GM12878 (cell line): Measurements from ENCODE around the gene TMEM232. TPM values are rescaled to one million over a fixed set of nuclear protein-coding genes. Genes with fewer than 3 reads are reported as not detected.

Experiments used
- ATAC-seq: fragments of 200-7000 bp; cut with Tn5 transposase; 3 replicates; pipeline ENCODE4 v1.9.1; 2020; ENCODE audit warnings: mild to moderate bottlenecking, moderate library complexity
- BruUV-seq: library from RNA; stranded (reverse); fragments of 400-500 nt; replicated peaks from 2 replicates; lab custom pipeline; 2021; lab: Mats Ljungman, UMichigan
- CTCF ChIA-PET: fragments of 300-600 bp; sonication (Branson Sonifier 250); formaldehyde crosslinking; extraction: SDS; loops from one replicate; lab custom pipeline; 2021; ENCODE audit warnings: inconsistent platforms; lab: Yijun Ruan, JAX
- POLR2A ChIA-PET: fragments of 350-600 bp; formaldehyde crosslinking; extraction: SDS; loops from one replicate; lab custom pipeline; 2021; ENCODE audit warnings: inconsistent platforms; lab: Charles Lee
- RAD21 ChIA-PET: fragments of 300-600 bp; sonication (Branson Sonifier 250); formaldehyde crosslinking; loops from one replicate; lab custom pipeline; 2023; ENCODE audit warnings: antibody characterized with exemption; ENCODE audit not compliant: unreplicated experiment; lab: Charles Lee
- SMC1A ChIA-PET: fragments of 300-600 bp; sonication (Branson Sonifier 250); formaldehyde crosslinking; loops from one replicate; lab custom pipeline; 2023; ENCODE audit not compliant: unreplicated experiment, uncharacterized antibody; lab: Charles Lee
- DNase-seq: peaks from one replicate; pipeline ENCODE4 v3.0.0-alpha.2; 2011; ENCODE audit warnings: low read depth, low spot score
- FAIRE-seq: peaks from 3 replicates; lab custom pipeline; 2011; peaks lifted over from hg19 to GRCh38; lab: Jason Lieb, UNC
- H2AFZ ChIP-seq: 2 replicates; pipeline ENCODE4 v1.6.0; 2011; ENCODE audit warnings: low read depth, low read length, control low read depth; ENCODE audit not compliant: control insufficient read depth
- H3K27ac ChIP-seq: 2 replicates; pipeline ENCODE4 v1.5.1; 2011; ENCODE audit warnings: control low read depth; ENCODE audit not compliant: control insufficient read depth, insufficient read depth
- H3K27me3 ChIP-seq, 2 experiments: replicated peaks in 1 of 2; 2 replicates each; pipeline versions ENCODE4 v1.6.0 to v1.6.1; 2011; ENCODE audit warnings: low read length in 1 of 2; ENCODE audit not compliant: control insufficient read depth in 2 of 2, insufficient read depth in 2 of 2
- H3K36me3 ChIP-seq, 2 experiments: 2 replicates each; pipeline ENCODE4 v1.5.1; 2011; ENCODE audit warnings: low read length in 1 of 2; ENCODE audit not compliant: control insufficient read depth in 2 of 2, insufficient read depth in 2 of 2
- H3K4me1 ChIP-seq: 2 replicates; pipeline ENCODE4 v1.6.1; 2011; ENCODE audit warnings: mild to moderate bottlenecking, low read length, moderate library complexity, mixed read lengths; ENCODE audit not compliant: control insufficient read depth, insufficient read depth
- H3K4me2 ChIP-seq: 2 replicates; pipeline ENCODE4 v1.6.0; 2011; ENCODE audit warnings: control low read depth; ENCODE audit not compliant: control insufficient read depth, insufficient read depth
- H3K4me3 ChIP-seq: fragments of 200-600 bp; sonication (generic); 2 replicates; pipeline ENCODE4 v1.5.1; 2016
- H3K79me2 ChIP-seq: 2 replicates; pipeline ENCODE4 v1.6.0; 2011; ENCODE audit warnings: low read length; ENCODE audit not compliant: control insufficient read depth, insufficient read depth
- H3K9ac ChIP-seq: 2 replicates; pipeline ENCODE4 v1.8.0; 2011; ENCODE audit warnings: low read length, control low read depth, mixed read lengths; ENCODE audit not compliant: control insufficient read depth, insufficient read depth
- H3K9me3 ChIP-seq: replicated peaks from 3 replicates; pipeline ENCODE4 v1.5.1; 2011; ENCODE audit warnings: mild to moderate bottlenecking, low read length; ENCODE audit not compliant: control insufficient read depth, insufficient read depth
- H4K20me1 ChIP-seq: 2 replicates; pipeline ENCODE4 v1.6.0; 2011; ENCODE audit not compliant: control insufficient read depth, insufficient read depth
- ATF7 ChIP-seq: fragments of 450-650 bp; IDR thresholded peaks from 2 replicates; pipeline ENCODE4 v1.6.1; 2016; ENCODE audit warnings: low read depth, mild to moderate bottlenecking
- FOS ChIP-seq: IDR thresholded peaks from 3 replicates; pipeline ENCODE4 v1.6.1; 2011; ENCODE audit warnings: borderline replicate concordance; ENCODE audit not compliant: insufficient read length; ENCODE audit errors: extremely low read depth
- GATAD2B ChIP-seq: fragments of 450-650 bp; conservative IDR thresholded peaks from 2 replicates; pipeline ENCODE4 v1.6.1; 2017; ENCODE audit warnings: low read depth, mild to moderate bottlenecking, moderate library complexity
- HDAC2 ChIP-seq: fragments of 200-600 bp; sonication (generic); IDR thresholded peaks from 2 replicates; pipeline ENCODE4 v1.6.1; 2017
- HDAC6 ChIP-seq: fragments of 200-600 bp; sonication (generic); IDR thresholded peaks from one replicate; pipeline ENCODE4 v1.8.0; 2017; ENCODE audit warnings: antibody characterized with exemption; ENCODE audit not compliant: unreplicated experiment
- KLF5 ChIP-seq: fragments of 450-650 bp; IDR thresholded peaks from 2 replicates; pipeline ENCODE4 v1.6.1; 2014; ENCODE audit warnings: mild to moderate bottlenecking; ENCODE audit not compliant: partially characterized antibody
- PAX8 ChIP-seq: fragments of 450-650 bp; IDR thresholded peaks from 2 replicates; pipeline ENCODE4 v1.6.1; 2017; ENCODE audit warnings: mild to moderate bottlenecking, moderate library complexity
- RCOR1 ChIP-seq: conservative IDR thresholded peaks from 2 replicates; pipeline ENCODE4 v1.6.1; 2012; ENCODE audit warnings: low read depth, low read length, improper control_type of control experiment
- SMAD1 ChIP-seq: fragments of 450-650 bp; IDR thresholded peaks from 2 replicates; pipeline ENCODE4 v1.6.1; 2018; ENCODE audit warnings: mild to moderate bottlenecking, low read depth; ENCODE audit not compliant: partially characterized antibody
- TCF12 ChIP-seq: IDR thresholded peaks from 2 replicates; pipeline ENCODE4 v1.6.1; 2011; ENCODE audit warnings: low read depth, mild to moderate bottlenecking, low read length
- WRNIP1 ChIP-seq: IDR thresholded peaks from 2 replicates; pipeline ENCODE4 v1.6.1; 2011; ENCODE audit warnings: low read depth, low read length, improper control_type of control experiment, borderline replicate concordance
- WGBS: methylation state at CpG from one replicate; pipeline ENCODE4 v1.1.6; 2016; ENCODE audit warnings: low lambda C conversion rate; ENCODE audit not compliant: insufficient replicate concordance, insufficient coverage; ENCODE audit errors: missing lambda C conversion rate; 5-methylcytosine and 5-hydroxymethylcytosine counted together
- in situ Hi-C: fragments of 300-500 bp; cut with MboI; formaldehyde crosslinking; loops from 9 replicates; pipeline ENCODE4 v1.14.3; 2018; ENCODE audit warnings: mixed read lengths
- intact Hi-C: fragments of 100-400 bp; cut with micrococcal nuclease; formaldehyde crosslinking; loops from one replicate; pipeline ENCODE4 v1.14.2; 2022; ENCODE audit not compliant: unreplicated experiment
- polyA plus RNA-seq, 11 experiments: library from polyadenylated mRNA; depleted of rRNA in 4 of 11; unstranded in 6 of 11; stranded (reverse) in 5 of 11; fragments of >200 nt; fragmentation: Nextera tagmentation in 4 of 11; fragmentation: Illumina TruSeq in 1 of 11; extraction: Ambion mirVana in 4 of 11; extraction: Trizol in 1 of 11; gene quantifications; 1 replicate in 1 of 11; 2 replicates in 10 of 11; pipeline versions ENCODE4 v1.2.1 to v1.2.3, GENCODE V29; 2011 to 2016; ENCODE audit warnings: inconsistent platforms in 2 of 11, missing spikeins in 2 of 11, low read depth in 1 of 11
- total RNA-seq, 4 experiments: library from RNA; depleted of rRNA in 3 of 4; stranded (reverse); fragments of >200 nt in 3 of 4; fragmentation: Illumina TruSeq in 1 of 4; extraction: Trizol in 1 of 4; gene quantifications; 2 replicates each; pipeline versions ENCODE4 v1.2.1 to v1.2.3, GENCODE V29; 2013 to 2021
- TF ChIP-seq, protein P1 (sequence below): fragments of 450-650 bp; IDR thresholded peaks from 2 replicates; pipeline ENCODE4 v1.6.1; 2014; ENCODE audit warnings: mild to moderate bottlenecking
- TF ChIP-seq, protein P2 (sequence below), 3 experiments: IDR thresholded peaks in 2 of 3; conservative IDR thresholded peaks in 1 of 3; 2 replicates each; pipeline ENCODE4 v1.5.1; 2011; ENCODE audit warnings: low read depth in 3 of 3, low read length in 3 of 3, mild to moderate bottlenecking in 3 of 3, control low read depth in 2 of 3, moderate library complexity in 2 of 3, inconsistent platforms in 1 of 3, mixed read lengths in 1 of 3; ENCODE audit not compliant: control insufficient read depth in 2 of 3, insufficient read depth in 1 of 3; ENCODE audit errors: extremely low read depth in 1 of 3
- TF ChIP-seq, protein P3 (sequence below): fragments of 150-350 bp; IDR thresholded peaks from 2 replicates; pipeline ENCODE4 v1.6.1; 2014; ENCODE audit warnings: mild to moderate bottlenecking, low read depth, low read length

TMEM232 gene
- total and polyA plus RNA-seq, 10 of the 15 experiments (the other 5 are each of a cell fraction or from before 2014, with no cell fraction given): 0.29 to 1.3 (median 0.91) TPM

DNA sequence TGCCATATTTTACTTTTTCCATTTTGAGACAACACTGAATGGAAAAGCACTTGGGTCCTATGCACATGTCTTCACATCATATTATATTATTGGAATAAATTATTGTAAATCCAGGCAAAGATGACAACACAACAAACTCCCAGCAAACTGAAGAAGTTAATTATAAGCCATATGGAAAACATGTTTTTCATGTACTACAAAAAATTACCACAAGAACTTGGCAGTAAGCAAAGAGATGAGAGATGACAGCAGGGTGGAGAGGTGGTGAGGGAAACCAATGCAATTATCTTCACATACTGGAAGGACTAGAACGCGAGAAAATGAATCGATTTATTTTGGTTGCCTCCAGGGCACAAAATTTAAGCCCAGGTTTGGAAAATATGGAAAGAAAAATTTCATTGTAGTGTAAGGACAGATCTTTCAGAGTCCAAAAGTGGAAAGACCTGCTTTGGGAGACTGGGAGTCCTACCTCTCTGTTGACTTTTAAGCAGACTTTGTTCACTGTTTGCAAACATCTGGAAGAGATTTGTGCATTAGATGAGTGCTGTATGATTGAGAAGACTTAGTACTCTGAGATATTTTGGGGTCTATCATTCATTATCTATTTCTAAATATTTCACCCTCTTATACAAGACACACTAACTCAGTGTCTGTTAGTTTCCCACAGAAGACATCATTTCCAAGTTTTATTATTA lies 138.0 kb downstream of the TMEM232 start (continued):
- TF ChIP-seq, protein P1, sequence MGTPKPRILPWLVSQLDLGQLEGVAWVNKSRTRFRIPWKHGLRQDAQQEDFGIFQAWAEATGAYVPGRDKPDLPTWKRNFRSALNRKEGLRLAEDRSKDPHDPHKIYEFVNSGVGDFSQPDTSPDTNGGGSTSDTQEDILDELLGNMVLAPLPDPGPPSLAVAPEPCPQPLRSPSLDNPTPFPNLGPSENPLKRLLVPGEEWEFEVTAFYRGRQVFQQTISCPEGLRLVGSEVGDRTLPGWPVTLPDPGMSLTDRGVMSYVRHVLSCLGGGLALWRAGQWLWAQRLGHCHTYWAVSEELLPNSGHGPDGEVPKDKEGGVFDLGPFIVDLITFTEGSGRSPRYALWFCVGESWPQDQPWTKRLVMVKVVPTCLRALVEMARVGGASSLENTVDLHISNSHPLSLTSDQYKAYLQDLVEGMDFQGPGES: no peak

DNA sequence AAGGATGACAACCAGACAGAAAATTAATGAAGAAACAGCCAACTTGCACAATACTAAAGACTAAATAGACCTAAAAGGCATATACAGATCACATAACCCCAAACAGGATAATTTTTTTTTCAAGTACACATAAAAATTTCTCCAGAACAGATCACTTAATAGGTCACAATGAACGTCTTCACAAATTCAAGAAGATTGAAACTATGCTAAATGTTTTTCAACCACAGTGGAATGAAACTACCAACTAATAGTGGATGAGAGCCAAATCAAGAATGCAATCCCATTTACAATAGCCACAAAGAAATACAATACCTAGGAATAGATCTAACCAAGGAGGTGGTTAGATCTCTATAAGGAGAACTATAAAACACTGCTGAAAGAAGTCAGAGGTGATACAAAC lies 145.8 kb downstream of the TMEM232 start:
- Histone ChIP-seq H3K4me1 (no peaks in the 10 kb centered on the region), H3K79me2 (no peaks in the 10 kb centered on the region), H3K27me3 (no peaks in the 10 kb centered on the region), H3K27ac (no peak overlapping the region), H3K4me2 (no peak overlapping the region), H3K36me3 (no peaks in the 10 kb centered on the region), H3K9ac (no peak overlapping the region), H4K20me1 (no peaks in the 10 kb centered on the region), H2AFZ (no peak overlapping the region), H3K9me3 (no peaks in the 10 kb centered on the region), H3K4me3 (no peak overlapping the region)
- SMC1A ChIA-PET: no interaction called here
- POLR2A ChIA-PET: no interaction called here
- intact Hi-C loops (no loop called here), in situ Hi-C loops (no loop called here)
- CTCF ChIA-PET: no interaction called here
- BruUV-seq: no TSS peak
- no peak for FAIRE-seq
- DNase-seq: no peak
- RAD21 ChIA-PET: no interaction called here
- TF ChIP-seq GATAD2B: no peak
- no peak for TF ChIP-seq RCOR1
- TF ChIP-seq KLF5: no peak
- no peak for TF ChIP-seq WRNIP1
- no peak for TF ChIP-seq HDAC2
- TF ChIP-seq, protein P2, sequence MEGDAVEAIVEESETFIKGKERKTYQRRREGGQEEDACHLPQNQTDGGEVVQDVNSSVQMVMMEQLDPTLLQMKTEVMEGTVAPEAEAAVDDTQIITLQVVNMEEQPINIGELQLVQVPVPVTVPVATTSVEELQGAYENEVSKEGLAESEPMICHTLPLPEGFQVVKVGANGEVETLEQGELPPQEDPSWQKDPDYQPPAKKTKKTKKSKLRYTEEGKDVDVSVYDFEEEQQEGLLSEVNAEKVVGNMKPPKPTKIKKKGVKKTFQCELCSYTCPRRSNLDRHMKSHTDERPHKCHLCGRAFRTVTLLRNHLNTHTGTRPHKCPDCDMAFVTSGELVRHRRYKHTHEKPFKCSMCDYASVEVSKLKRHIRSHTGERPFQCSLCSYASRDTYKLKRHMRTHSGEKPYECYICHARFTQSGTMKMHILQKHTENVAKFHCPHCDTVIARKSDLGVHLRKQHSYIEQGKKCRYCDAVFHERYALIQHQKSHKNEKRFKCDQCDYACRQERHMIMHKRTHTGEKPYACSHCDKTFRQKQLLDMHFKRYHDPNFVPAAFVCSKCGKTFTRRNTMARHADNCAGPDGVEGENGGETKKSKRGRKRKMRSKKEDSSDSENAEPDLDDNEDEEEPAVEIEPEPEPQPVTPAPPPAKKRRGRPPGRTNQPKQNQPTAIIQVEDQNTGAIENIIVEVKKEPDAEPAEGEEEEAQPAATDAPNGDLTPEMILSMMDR (IDR thresholded peaks at IDR 0.05 in 2 of 3, conservative IDR thresholded peaks at IDR 0.05 in 1 of 3; ENCODE audit: control insufficient read depth in 2 of 3, extremely low read depth in 1 of 3, insufficient read depth in 1 of 3, low read depth in 3 of 3, low read length in 3 of 3): no peak
- TF ChIP-seq, protein P3, sequence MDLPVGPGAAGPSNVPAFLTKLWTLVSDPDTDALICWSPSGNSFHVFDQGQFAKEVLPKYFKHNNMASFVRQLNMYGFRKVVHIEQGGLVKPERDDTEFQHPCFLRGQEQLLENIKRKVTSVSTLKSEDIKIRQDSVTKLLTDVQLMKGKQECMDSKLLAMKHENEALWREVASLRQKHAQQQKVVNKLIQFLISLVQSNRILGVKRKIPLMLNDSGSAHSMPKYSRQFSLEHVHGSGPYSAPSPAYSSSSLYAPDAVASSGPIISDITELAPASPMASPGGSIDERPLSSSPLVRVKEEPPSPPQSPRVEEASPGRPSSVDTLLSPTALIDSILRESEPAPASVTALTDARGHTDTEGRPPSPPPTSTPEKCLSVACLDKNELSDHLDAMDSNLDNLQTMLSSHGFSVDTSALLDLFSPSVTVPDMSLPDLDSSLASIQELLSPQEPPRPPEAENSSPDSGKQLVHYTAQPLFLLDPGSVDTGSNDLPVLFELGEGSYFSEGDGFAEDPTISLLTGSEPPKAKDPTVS: no peak
- TF ChIP-seq ATF7: no peak
- no peak for TF ChIP-seq SMAD1
- TF ChIP-seq HDAC6: no peak
- TF ChIP-seq PAX8: no peak
- no peak for TF ChIP-seq FOS
- no peak for TF ChIP-seq TCF12
- WGBS: 0% methylated on average over 1 of the region's 1 CpG
- no peak for ATAC-seq
